EL (cell line): ENCODE data around the gene AIRE.

Source experiments
- DNase-seq: peaks from one replicate; pipeline ENCODE4 v3.0.0-alpha.2; 2016

The AIRE gene

GRCh38 chr21:44325386-44326271, 40.0 kb downstream of the AIRE start:
- no peak for DNase-seq

- DNase-seq = no peak
Measured at GRCh38 chr21:44326272-44326647, 40.6 kb downstream of the AIRE start.

DNA sequence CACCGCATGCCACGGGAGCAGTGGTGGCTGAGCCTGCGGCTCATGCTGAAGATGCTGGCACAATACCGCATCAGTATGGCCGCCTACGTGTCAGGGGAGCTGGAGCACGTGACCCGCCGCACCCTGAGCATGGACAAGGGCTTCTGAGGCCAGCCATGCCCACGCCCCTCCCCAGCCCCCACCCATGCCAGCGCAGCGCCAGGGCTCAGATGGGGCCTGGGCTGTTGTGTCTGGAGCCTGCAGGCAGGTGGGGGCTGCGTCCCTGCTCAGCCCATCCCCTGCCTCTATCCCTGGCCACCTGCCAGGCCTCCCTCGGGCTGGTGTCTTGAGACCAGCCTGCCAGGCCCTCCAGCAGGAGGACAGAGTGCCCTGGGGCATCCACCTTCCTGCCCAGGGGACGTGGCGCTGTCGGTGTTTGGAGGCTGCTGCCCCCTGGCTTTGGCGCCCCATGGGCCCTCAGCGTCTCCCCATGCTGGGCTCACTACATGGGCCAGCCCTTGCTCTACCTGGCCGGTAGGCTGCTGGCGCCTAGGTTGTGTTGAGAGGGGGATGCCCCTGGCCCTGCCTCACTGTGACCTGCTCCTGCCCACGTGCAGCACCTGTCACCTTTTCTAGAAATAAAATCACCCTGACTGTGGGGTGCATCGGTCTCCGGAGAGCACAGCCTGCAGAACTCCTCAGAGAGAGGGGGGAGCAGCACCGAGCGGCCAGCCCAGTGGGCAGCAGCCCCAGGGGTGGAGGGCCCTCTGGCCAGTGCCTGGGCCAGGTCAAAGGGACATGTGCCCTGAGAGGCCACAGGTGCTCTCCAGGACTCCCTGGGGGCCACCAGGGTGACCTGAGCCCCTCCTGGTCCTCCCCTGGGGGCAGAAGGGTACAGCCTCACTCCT, 41.3 kb downstream of the AIRE start:
- no peak for DNase-seq

DNA sequence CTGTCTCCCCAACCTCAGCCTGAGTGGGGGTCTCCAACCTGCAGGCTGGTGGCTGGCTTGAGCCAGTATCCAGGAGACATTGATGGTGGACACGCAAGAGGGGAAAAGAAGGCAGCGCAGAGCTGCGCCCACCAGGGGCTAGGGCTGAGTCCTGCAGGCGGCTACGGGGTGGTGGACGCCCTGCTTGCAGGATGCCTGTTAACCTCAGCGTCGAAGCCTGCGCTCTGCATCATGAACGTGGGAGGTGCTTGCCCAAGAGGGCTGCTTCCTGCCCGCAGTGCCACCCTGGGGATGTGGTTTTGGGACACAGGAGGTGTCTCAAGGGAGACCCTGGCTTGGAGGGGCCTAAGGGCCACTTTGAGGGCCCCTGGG, 41.9 kb downstream of the AIRE start:
- DNase-seq = no peak

GRCh38 chr21:44328242-44328895, 42.7 kb downstream of the AIRE start:
- DNase-seq = no peak

DNA sequence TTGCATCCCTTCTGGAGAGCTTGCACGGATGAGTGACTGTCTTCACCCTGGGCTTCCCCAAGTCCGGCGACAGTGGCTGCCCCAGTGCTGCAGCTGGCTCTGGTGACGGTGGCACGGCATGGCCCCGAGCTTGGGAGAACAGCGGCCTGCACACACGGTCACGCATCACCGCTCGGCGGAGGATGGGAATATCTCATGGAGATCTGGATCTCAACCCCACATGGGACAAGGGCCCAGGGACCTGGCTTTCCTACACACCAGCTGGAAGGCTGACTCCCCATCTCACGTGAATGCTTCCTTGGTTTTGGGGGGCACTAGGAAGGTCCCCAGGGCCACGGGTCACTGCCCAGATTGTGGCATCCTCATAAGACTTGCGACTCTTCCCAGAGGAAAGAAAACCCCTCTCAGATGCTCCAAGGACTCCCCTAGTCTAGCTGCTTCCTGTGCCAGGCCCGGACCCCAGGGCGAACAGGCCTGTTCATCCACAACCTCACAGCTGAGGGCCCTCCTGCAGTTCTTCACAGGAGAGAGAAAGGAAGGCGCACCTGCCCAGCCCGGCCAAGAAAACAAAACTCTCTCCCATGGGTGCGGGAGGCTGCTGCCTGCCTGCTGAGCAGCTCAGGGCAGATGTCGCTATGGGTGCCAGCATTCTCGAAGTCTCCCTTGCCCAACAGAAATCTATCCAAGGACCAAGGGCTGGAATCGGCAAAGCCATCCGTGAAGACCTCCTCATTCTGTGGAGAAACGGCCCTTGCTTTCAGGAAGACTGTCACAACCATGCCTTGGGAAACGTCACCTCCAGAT, 43.6 kb downstream of the AIRE start:
- no peak for DNase-seq

GRCh38 chr21:44329971-44330681, 44.5 kb downstream of the AIRE start:
- DNase-seq = no peak

DNA sequence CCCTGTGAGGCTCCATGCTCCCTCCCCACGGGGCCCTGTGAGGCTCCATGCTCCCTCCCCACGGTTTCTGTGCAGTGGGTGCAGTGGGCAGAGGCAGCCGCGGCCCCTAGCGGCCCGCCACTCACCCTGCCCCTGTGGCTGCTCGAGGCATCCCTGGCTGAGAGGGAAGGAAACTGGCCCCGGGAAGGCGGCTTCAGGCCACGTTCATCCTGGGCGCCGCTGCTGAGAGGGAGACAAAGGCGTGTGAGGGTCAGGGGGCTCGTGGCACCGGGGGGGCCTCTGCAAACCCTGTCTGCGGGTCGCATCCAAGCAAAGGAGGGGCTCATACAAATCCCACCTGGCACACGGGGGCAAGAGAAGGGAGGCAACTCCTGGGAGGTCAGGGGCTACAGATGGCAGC, 45.0 kb downstream of the AIRE start:
- no peak for DNase-seq

- DNase-seq = no peak
Measured at GRCh38 chr21:44331209-44331608, 45.5 kb downstream of the AIRE start.

DNA sequence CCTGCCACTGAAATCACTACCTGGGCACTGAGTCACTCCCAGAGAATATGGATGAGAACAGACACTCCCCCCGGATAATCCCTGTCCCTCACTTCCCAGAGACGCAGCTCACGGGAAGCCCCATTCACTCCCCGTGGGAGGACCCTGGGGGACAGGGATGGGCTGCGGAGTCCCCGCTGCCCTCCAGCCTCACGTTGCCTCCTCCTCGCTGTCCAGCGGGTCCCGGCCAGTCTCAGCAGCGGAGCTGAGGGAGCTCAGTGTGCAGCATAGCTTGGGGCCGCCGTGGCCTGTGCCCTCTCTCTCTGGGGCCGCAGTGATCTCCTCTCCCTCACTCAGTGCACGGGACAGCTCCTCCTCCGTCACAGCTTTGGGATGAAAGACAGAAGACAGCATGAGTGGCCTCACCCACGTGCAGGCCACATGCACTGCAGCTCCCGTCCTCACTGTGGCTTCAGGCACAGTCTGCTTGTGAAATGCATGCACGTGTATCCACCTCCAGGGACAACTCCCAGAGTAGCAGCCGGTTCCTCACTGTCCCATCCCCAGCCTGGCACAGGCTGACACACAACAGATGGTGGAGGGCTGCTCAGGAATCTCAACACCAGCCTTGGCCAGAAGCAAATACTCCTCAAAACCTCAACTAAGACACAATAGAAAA, 46.1 kb downstream of the AIRE start:
- DNase-seq = peak; percentile 23

DNA sequence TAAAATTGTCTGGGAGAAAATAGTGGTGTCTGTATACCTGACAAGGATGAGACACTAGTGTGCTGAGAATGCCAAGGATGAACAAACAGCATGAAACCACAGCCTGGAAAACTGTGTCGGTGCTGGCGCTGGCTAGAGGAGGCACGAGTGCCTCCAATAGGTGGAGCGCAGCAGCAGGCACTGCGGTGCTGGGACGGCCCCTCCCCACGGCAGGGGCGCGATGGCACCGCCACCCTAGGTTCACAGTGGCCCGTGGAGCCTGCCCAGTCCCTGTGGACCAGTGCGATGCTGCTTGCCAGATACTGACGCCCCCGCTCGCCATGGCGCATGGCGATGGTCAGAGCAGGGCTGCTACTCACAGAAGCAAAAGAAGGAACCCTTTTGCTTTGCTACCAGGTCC, 46.7 kb downstream of the AIRE start:
- no peak for DNase-seq

DNA sequence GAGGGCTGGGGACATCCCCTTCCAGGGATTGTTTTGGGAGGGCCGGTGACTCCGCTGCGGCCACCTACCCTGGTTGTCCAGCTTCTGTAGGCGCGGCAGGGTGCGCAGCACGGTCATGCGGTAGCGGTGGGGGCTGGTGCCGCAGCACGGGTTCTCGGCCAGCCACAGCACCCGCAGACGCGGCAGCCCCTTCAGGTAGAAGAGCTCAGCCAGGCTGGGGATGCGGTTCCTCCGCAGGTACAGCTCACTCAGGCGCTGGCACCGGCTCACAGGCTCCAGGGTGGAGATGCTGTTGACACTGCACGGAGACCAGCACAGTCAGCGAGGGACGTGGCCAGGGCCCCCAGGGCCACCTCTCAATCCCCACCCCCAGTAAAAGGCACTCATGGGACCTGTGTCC, 47.3 kb downstream of the AIRE start:
- DNase-seq = no peak

- DNase-seq = no peak
Measured at GRCh38 chr21:44333509-44334328, 48.0 kb downstream of the AIRE start.

- DNase-seq = no peak
Measured at GRCh38 chr21:44334329-44335030, 48.8 kb downstream of the AIRE start.

GRCh38 chr21:44335266-44336059, 49.8 kb downstream of the AIRE start:
- DNase-seq = no peak

GRCh38 chr21:44337449-44337848, 51.8 kb downstream of the AIRE start:
- no peak for DNase-seq

DNA sequence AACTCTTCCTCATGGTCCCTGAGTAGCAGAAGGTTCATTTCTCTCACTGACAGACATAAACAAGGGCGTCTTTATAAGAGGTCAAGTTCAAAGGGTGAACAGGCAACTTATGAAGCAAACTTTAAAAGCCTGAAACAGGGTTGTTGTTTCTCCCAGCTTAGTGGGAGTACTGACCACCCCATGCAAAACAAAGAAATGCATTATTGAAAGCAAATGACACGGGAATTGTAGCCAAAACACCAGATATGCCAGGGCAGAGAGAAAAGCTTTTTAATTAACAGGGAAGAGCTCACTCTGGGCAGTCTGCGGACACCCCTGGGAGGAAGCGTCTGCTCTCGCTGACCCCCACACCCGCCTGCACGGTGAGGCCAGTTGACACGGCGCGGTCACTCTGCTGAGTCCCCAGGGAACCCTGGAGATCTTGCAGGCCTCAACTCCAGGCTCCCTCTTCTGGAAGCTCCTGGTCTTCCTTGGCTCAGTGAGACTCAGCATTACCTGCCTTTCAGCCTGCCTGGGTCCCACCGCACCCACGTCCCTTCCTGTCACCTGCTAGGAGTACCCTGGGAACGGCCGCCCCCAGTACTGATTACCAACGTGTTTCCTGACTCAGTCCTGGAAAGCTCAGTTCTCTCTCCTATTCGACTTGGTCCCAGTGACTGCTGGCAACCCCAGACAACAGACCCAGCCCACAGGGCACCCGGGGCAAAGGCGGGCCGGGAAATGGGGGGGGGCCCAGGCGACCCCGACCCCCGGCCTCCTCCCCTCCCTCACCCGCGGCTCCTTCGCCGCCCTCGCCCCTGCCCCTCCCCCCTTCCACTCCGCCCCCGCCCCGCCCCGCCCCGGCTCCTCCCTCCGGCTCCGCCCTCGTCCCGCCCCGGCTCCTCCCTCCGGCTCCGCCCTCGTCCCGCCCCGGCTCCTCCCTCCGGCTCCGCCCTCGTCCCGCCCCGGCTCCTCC, 52.5 kb downstream of the AIRE start:
- DNase-seq = peak; percentile 46
